GM19467 (cell line): Measurements from ENCODE around the gene RBM47.

Experiments used
- ATAC-seq: cut with Tn5 transposase; IDR thresholded peaks from one replicate; pipeline ENCODE4 v1.9.1; 2021; ENCODE audit warnings: mild to moderate bottlenecking, moderate library complexity; ENCODE audit not compliant: unreplicated experiment

The RBM47 gene

GRCh38 chr4:40380647-40381046 is 249.0 kb downstream of the RBM47 start:
- no peak for ATAC-seq

GRCh38 chr4:40379248-40379647 is 250.4 kb downstream of the RBM47 start:
- no peak for ATAC-seq

- ATAC-seq: no peak
Observed at GRCh38 chr4:40378619-40379018, 251.0 kb downstream of the RBM47 start.

GRCh38 chr4:40377512-40378365 is 251.9 kb downstream of the RBM47 start:
- no peak for ATAC-seq

- no peak for ATAC-seq
Observed at GRCh38 chr4:40375620-40376019, 254.0 kb downstream of the RBM47 start.

GRCh38 chr4:40375095-40375494 is 254.6 kb downstream of the RBM47 start:
- no peak for ATAC-seq

- ATAC-seq: no peak
Observed at GRCh38 chr4:40373636-40374035, 256.0 kb downstream of the RBM47 start.
